Liver (tissue), 3 donors: Measurements from ENCODE around the gene RPL9.

Source experiments
- TAF1 ChIP-seq: conservative IDR thresholded peaks from 2 replicates; pipeline ENCODE4 v1.6.1; 2016; ENCODE audit warnings: antibody characterized with exemption, mild to moderate bottlenecking
- YY1 ChIP-seq: IDR thresholded peaks from 2 replicates; pipeline ENCODE4 v1.6.1; 2016; ENCODE audit warnings: antibody characterized with exemption, mild to moderate bottlenecking
- TF ChIP-seq, protein P1 (sequence below): fragments of 150-350 bp; IDR thresholded peaks from 2 replicates; pipeline ENCODE4 v1.5.1; 2017; ENCODE audit warnings: improper control_type of control experiment, low read depth, low read length; ENCODE audit not compliant: missing input control
- TF ChIP-seq, protein P2 (sequence below): IDR thresholded peaks from 2 replicates; pipeline ENCODE4 v1.6.1; 2016; ENCODE audit warnings: antibody characterized with exemption
- donor health status: healthy.
- donor health status: healthy.

GRCh38 chr4:39495446-39496213 lies 36.9 kb upstream of the RPL9 start:
- TF ChIP-seq, protein P1, sequence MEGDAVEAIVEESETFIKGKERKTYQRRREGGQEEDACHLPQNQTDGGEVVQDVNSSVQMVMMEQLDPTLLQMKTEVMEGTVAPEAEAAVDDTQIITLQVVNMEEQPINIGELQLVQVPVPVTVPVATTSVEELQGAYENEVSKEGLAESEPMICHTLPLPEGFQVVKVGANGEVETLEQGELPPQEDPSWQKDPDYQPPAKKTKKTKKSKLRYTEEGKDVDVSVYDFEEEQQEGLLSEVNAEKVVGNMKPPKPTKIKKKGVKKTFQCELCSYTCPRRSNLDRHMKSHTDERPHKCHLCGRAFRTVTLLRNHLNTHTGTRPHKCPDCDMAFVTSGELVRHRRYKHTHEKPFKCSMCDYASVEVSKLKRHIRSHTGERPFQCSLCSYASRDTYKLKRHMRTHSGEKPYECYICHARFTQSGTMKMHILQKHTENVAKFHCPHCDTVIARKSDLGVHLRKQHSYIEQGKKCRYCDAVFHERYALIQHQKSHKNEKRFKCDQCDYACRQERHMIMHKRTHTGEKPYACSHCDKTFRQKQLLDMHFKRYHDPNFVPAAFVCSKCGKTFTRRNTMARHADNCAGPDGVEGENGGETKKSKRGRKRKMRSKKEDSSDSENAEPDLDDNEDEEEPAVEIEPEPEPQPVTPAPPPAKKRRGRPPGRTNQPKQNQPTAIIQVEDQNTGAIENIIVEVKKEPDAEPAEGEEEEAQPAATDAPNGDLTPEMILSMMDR: no peak
- TF ChIP-seq YY1 (no peak), TAF1 (no peak)
- TF ChIP-seq, protein P2, sequence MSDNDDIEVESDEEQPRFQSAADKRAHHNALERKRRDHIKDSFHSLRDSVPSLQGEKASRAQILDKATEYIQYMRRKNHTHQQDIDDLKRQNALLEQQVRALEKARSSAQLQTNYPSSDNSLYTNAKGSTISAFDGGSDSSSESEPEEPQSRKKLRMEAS: no peak
